ENCODE measurements around the gene PDZD8.

Gene PDZD8, protein sequence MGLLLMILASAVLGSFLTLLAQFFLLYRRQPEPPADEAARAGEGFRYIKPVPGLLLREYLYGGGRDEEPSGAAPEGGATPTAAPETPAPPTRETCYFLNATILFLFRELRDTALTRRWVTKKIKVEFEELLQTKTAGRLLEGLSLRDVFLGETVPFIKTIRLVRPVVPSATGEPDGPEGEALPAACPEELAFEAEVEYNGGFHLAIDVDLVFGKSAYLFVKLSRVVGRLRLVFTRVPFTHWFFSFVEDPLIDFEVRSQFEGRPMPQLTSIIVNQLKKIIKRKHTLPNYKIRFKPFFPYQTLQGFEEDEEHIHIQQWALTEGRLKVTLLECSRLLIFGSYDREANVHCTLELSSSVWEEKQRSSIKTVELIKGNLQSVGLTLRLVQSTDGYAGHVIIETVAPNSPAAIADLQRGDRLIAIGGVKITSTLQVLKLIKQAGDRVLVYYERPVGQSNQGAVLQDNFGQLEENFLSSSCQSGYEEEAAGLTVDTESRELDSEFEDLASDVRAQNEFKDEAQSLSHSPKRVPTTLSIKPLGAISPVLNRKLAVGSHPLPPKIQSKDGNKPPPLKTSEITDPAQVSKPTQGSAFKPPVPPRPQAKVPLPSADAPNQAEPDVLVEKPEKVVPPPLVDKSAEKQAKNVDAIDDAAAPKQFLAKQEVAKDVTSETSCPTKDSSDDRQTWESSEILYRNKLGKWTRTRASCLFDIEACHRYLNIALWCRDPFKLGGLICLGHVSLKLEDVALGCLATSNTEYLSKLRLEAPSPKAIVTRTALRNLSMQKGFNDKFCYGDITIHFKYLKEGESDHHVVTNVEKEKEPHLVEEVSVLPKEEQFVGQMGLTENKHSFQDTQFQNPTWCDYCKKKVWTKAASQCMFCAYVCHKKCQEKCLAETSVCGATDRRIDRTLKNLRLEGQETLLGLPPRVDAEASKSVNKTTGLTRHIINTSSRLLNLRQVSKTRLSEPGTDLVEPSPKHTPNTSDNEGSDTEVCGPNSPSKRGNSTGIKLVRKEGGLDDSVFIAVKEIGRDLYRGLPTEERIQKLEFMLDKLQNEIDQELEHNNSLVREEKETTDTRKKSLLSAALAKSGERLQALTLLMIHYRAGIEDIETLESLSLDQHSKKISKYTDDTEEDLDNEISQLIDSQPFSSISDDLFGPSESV

DNA sequence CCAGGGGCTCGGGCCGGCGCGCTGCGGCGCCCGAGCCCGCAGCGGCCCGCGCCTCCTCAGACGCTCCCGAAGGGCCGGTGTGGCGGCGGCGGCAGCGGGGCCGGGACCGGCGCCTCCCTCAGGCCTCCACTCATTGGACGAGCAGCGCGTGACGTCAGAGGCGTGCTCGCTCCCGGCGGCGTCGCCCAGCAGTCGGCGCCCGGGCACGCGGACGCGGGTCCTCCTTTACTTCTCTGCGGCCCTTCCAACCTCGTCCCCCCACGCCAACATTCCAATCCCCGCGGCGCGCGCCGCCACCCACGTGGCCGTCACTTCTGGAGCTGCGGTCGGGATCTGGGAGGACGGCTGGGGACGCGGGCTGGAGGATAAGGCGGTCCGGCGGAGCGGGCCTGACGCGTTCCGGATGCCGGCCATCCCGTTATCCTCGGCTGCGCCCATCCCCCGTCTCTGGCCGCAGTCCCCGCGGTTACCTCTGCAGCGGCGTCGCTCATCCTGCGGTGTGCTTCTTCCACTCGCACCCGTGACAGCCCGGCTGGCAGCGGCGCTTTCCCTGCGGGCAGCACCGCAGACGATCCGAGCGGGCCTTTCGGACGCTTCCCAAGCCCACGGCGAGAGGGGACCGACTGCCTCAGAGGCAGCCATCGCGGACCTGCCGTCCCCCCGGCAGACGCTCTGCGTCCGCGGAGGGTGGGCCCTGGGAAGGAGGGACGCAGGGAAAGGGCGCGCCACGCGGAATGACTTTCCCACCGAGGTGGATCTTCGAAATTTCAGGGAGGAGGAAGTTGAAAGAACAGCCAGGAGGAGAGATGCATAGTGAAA, at the start of gene PDZD8:
Gene PDZD8, minus strand, starts transcription at position 81 of the 819 bp plus-strand sequence. CDS start 213 bp downstream, outside the sequence.
- DNase-seq, result peak; percentile 51

DNA sequence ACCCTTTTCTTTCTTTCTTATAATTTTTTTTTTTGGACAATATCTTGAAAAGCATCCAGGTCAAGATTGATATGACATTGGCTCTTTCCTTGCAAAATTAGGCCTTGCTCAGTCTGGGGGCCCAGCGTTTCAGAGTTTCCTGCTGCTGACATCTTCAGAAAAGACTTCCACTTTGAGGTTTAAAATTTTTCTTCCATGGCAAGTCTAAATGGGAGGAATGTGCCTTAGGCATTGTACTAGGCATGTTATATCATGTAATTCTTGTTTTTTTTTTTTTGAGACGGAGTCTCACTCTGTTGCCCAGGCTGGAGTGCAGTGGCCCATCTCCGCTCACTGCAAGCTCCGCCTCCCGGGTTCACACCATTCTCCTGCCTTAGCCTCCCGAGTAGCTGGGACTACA, 48.9 kb upstream of the PDZD8 start:
- no peak for DNase-seq

DNA sequence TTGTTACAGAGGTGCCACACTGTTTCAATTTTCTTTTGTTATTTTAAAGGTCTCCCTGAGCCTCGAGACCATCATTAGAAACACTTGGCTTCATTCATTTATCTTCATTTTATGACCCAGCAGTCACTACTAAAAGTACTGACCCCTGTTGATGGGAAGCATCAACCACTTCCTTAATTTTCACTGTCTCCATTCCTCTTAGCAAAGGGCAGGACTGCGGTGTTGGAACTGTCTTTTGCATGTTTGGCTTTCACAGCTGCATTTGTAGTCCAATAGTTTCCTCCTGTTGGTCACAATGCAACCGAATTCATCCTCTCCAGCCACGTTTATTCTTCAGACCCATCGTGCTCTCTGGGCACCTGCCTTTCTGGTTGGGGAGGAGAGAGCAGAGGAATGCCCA, 46.7 kb upstream of the PDZD8 start:
- DNase-seq, result no peak

DNA sequence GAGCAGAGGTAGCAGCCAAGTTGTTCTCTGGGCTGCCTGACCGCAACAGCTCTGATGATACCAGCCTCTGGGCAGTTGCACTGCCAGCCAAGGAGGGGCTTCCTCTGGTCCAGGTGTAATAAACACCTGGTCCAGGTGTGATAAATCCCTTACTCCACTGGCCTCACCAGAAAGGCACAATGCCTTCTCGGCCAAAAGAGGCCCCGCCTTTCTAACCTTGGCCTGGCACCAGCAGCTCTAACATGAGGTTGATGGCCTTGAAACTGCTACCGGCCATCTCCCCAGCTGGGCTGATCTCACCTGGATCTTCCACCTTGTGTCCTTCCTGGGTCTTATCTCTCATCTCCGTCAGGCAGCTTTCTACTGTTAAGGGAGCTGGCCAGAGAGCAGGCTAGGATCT, 45.5 kb upstream of the PDZD8 start:
- no peak for DNase-seq

DNA sequence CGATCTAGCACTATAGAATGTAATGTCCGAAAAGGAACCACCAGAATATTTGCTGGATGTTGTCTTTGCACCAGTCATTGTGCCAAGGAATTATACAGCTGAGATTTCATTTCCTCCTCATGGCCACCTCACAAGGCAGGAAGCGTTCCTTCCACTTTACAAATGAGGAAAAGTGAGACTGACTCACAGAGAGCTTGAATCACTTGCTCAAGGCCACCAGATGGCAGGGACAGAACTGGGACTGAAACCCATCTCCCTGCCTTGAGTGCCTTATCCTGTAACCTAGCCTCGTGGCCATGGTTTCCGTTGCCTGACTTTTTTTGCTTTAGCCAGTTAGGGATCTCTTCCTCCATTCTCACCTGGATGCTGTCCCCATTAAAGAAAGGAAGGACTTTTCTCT, 44.7 kb upstream of the PDZD8 start:
- DNase-seq, result no peak

DNA sequence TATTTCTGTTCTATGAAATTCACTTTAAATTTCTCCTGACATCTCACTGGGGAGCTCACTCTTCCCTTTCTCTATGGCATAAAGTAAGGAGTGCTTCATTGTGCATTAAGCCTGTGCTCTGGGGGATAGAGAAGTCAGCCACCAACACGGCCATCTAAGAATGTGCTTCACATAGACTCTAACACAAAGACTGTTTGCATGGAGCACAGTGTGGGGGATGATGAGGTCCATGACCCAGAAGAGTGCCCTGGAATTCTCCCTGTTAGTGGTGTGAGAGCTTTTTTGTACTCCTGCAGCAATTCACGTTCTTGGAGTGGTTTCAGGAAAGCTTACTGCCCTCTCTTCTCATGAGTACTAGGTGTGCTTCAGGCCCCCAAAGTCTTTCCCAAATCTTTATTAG, 43.9 kb upstream of the PDZD8 start:
- DNase-seq, result no peak

DNA sequence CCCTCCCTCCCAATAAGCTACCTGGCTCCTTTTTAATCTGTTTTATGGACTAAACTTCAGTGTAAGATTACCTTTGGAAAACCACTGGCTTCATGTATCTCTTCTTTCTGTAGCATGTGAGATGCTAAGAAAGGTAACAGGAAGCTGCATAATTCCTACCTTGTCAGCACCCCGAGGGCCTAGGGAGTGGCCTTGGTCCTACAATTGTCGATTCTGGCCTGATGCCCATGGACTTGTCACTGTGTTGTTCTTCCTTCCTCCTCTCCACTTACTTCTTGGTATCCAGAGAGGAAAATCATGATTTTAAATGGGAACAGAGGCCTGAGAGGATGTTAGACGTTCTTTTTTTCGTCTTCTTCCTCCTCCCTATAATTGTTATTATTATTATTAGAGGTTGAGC, 42.9 kb upstream of the PDZD8 start:
- DNase-seq, result no peak

DNA sequence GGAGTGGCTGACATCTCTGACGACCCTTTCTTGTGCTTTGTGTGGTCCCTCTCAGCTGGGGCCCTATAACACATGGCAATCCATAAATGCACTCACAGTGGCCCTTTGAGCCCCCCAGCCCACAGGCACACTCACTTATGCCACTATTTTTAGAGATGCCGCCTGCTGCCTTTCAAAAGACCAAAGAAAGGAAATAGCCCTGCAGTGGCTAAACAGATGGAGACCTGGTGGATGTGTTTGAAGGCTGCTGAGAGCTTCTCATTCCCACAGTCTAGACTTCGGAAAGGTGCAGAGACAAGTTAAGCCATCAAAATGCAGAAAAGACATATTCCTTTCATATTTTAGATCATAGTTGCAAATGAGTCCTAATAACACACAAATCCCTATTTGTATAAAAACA, 42.0 kb upstream of the PDZD8 start:
- DNase-seq, result no peak

DNA sequence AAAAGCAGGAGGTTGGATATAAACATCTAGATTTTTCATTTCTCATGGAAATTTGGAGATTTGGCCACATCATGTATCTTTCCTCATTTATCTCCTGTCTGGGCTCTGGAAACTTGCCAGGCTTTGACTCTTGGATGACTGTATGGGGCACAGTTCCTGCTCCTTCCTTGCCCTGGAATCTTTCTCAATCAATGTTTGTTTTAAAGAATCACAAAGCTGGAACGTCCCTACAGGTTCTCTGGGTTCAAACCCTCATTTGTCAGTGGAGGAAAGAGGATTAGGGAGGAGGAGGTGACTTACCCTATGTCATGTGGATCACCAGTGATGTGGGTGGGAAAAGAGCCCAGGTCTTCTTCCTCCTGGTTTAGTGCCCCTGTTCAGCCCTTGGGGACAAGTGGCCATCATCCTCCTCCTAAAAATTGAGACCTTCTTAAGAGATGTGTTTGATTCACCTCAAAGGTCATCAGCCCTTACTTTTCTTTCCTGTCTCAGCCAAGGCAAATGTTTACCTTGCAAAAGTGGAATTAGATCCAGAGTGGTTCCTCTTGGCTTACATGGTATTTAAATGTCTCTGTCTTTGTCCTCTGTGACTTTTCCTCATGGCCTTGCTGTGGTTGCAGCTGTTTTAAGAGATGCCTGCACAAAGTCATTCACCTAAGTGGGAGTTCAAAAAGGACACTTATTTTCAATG, 38.8 kb upstream of the PDZD8 start:
- DNase-seq, result no peak

DNA sequence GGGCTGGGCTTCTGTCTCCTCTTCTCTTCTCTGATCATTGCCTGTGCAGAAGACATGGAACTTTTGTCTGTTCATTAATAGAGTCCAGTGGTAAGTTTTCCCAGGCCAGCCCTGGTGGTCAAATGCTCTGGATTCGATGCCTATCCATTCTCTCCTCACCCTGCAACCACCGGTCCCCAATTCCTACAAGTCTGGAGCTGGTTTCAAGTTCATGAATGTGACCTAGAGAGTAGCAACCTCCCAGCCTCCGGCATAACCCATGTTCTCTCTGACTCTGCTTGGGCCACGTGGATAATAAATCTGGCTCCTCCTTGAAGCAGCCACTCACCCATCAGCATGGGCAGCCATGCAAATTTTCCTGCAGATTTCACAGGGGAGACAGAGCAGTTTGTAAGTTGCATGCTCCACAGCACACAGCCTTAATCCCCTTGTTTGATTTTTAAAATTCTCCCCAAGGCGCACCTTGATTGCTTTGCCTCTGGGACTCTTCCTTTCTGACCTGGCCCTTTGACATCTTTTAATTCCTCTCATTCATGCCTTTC, 37.3 kb upstream of the PDZD8 start:
- DNase-seq, result no peak

DNA sequence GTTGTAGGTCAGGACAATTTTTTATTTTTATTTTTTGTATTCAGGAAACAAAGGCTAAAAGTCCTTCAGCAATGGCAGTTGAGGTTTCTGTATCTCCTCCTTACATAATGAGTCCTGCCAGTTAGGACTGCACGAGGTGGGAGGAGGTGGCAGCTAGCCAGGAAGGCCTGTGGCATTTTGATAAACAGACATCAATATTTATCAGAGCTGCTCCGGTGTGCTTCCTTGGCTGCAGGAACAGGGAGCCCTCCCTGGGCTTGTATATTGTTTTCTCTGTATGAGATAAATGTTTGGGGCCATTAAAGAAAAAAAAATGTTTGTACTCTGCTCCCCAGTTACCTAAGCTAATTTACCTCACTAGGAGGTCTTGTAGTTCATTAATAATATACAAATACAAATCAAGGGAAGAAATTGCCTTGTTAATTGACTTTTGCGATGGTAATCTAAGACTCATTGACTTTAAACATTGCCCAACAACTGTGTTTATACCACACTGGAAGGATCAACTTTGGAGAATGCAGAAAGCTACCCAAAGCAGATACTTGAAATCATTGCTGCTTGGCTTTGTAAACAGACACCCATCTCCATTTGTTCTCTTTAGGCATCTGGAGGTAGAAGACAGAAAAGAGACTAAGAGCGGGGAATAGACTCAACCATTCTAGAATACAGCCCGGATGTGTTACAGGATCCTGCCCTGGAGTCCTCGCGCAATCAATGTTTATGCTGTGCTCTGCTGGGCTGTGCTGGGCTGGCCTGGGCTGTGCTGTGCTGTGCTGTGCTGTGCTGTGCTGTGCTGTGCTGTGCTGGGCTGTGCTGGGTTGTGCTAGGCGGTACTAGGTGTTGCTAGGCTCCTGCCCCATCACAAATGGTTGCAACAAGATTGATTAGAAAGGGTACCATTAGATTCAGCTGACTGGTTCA, 36.5 kb upstream of the PDZD8 start:
- no peak for DNase-seq

DNA sequence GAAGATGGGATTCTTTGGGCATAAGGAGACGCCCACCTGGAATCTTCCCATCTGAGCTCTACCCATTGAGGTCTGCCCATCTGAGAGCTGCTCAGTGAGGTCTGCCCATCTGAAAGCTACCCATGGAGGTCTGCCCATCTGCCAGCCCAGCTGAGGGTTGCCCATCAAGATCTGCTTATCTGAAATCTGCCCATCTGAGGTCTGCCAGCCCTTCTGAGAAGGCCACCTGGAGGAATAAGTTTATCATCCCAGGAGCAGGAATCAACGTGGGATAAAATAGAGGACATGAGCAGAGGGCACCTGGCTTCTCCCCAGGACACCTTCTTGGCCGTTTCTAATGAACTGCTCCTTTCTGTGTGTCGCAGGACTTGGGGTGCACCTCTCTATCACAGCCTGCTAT, 35.3 kb upstream of the PDZD8 start:
- no peak for DNase-seq

DNA sequence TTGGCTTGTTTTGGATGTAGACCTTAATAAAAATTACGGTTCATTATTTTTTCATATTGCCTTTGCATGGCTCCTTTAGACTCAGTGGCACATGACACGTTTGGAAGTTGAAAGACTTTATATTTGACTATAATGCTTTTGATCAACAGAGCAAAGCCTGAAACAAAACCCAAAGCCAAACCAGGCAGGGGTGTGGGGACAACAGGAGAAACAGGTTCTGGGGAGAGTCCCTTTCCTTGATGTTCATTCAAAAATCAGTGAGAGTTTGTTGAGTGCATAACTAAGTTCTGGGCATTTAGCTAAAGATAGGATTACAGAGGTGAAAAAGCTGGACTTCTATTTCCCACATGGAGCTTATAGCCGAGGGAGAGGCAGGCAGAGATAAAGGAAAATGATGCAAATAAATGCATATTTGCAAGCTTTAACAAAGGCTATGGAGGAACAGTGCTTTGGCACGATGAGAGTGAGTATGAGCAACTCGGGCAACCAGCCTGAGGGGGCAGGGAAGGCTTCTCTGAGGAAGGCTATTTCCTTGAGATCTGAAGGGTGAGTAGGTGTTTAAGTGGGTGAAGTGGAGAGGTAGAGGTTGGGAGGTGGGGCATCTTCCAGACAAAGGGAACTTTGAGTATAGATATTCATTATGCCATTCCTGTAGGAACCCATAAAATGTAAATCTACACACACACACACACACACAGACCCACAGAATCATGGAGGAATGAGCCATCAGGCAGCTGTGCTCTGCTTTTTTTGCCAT, 34.5 kb upstream of the PDZD8 start:
- DNase-seq, result no peak

DNA sequence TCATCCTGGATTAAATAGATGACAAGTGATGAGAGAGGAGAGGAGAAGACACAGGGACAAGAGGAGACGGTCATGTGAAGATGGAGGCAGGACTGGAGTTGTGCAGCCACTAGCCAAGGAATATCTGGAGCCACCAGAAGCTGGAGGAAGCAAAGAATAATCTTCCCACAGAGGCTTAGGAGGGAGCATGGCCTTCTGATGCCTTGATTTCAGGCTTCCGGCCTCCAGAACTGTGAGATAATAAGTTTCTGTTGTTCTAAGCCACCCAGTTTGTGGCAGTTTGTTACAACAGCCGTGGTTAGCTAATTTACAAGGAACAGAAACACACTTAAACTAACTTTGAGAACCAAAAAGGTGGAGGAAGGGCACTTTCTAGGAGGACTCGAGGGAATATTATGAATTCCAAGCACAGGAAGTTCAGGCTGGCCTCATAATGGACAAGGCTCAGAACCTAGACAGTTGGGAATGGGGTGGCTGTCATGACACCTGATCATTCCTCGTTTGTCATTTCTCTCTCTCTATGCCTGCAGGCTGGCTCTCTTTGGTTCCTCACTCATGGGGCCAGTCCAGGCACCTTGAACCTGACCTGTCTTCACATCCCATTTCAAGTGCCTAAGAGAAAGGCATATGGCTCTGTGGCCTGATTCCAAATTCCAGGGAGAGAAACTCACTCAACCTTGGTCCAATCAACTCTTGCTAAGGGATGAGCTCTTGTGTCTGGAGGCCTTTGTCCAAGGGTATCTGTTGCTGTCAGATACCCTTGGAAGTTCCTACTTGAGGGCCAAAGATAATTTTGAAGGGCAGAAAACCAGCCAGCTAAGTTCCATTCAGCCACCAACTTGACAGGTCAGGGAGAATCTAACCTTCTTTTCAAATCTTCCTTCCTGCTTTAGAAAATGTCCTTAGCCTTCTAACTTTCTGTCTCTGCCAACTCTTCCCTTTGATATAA, 33.5 kb upstream of the PDZD8 start:
- DNase-seq, result no peak

DNA sequence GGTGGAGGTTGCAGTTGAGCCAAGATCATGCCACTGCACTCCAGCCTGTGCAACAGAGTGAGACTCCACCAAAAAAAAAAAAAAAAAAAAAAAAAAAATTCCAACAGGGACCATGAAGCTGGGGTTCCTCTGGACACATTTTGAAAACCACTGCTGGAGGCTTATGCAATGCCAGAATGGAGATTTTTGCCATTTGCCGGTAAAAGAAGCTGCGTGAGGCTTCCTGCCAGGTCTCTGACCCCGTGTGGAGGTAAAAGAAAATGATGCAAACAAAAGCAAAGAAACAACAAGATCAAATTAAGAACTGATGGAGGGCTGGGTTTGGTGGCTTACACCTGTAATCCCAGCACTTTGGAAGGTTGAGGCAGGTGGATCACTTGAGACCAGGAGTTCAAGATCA, 30.5 kb upstream of the PDZD8 start:
- no peak for DNase-seq

DNA sequence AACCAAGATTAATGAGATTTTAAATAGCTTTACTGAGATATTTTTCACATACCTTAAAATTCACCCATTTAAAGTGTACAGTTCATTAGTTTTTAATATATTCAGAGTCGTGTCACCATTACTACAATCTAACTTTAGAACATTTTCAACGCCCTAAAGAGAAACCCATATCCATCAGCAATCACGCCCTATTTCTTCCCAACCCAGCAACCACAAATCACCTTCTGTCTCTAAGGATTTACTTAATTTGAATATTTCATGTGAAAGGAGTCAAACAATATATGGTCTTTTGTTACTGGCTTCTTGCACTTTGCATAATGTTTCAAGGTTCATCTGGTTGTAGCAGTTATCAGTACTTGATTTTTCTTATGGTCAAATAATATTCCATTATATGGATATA, 25.1 kb upstream of the PDZD8 start:
- no peak for DNase-seq

DNA sequence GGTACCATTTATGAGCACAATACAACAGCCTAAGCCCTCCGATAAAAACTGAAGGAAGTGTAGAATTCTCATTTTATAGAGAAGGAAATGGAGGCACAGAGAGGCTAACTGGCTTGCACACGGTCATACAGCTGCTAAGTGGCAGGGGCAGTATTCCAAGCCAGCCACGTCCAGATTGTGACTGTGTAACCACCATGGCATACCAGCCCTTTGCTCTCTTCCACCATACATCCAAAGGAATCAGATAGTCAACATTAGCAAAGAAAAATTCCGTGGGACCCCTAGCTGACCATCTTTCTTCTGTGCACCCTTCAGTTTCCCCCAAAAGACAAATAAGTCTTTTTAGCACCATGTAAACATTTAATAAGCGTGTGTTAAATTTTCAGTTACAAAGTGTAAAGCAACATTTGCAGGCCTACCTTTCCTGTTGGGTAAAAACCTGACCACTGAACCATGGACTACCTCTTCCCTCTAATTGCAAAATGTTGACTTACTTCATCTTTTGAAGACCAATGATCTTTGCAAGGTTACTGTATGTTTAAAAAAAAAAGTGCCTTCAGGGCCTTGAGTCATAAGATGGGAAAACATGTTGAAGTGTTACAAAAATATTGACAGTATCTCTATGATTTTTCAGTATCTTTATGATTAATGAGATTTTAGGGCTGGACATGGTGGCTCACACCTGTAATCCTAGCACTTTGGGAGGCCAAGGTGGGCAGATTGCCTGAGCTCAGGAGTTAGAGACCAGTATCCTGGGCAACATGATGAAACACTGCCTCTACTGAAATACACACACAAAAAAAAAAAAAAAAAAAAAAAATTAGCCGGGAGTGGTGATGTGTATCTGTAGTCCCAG, 24.3 kb upstream of the PDZD8 start:
- DNase-seq, result no peak

DNA sequence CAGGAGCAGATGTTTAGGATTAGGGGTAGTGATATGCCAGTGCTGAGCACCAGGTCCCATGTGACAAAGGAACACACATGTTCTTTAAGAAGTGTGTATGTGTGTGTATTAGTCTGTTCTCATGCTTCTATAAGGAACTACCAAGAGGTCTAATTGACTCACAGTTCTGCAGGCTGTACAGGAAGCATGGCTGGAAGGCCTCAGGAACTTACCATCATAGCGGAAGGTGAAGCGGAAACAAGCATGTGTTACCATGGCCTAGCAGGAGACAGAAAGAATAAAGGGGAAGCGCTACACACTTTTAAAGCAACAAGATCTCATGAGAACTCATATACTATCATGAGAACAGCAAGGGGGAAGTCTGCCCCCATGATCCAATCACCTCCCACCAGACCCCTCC, 22.8 kb upstream of the PDZD8 start:
- DNase-seq, result no peak

Data from NCI-H2107 (cell line).